ENCODE results near the gene NFKB1.

DNA sequence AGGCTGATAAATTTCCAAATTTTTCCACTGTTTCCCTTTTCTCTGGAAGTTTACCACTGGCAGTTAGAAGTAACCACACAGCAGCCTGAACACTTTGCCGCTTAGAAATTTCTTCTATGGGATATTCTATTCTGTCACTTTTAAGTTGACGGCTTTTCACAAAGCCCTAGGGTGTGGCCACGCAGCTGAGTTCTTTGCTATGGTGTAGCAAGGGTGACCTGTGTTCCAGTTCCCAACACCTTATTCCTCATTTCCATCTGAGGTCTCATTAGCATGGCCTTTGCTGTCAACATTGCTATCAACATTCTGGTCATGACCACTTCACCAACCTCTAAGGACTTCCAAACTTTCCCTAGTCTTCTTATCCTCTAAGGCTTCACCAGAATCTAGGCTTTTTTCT is 45.4 kb upstream of the NFKB1 start:
- TF ChIP-seq, protein P1, sequence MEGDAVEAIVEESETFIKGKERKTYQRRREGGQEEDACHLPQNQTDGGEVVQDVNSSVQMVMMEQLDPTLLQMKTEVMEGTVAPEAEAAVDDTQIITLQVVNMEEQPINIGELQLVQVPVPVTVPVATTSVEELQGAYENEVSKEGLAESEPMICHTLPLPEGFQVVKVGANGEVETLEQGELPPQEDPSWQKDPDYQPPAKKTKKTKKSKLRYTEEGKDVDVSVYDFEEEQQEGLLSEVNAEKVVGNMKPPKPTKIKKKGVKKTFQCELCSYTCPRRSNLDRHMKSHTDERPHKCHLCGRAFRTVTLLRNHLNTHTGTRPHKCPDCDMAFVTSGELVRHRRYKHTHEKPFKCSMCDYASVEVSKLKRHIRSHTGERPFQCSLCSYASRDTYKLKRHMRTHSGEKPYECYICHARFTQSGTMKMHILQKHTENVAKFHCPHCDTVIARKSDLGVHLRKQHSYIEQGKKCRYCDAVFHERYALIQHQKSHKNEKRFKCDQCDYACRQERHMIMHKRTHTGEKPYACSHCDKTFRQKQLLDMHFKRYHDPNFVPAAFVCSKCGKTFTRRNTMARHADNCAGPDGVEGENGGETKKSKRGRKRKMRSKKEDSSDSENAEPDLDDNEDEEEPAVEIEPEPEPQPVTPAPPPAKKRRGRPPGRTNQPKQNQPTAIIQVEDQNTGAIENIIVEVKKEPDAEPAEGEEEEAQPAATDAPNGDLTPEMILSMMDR (IDR thresholded peaks at IDR 0.05): no peak
- TF ChIP-seq POLR2A (IDR thresholded peaks at IDR 0.05): no peak
- no peak for TF ChIP-seq EP300 (IDR thresholded peaks at IDR 0.05)
